Fibroblast of mammary gland (primary cell): ENCODE measurements around the gene POU2AF1.

Source experiments
- DNase-seq: peaks from one replicate; pipeline ENCODE4 v3.0.0-alpha.2; 2010; ENCODE audit warnings: low read depth
- H3K4me3 ChIP-seq: 2 replicates; pipeline ENCODE4 v1.5.1; 2011; ENCODE audit warnings: low read depth, mild to moderate bottlenecking, low read length, moderate library complexity; ENCODE audit not compliant: control insufficient read depth
- CTCF ChIP-seq: conservative IDR thresholded peaks from 2 replicates; pipeline ENCODE4 v1.5.1; 2011; ENCODE audit warnings: low read depth, low read length, inconsistent platforms; ENCODE audit not compliant: control insufficient read depth, insufficient read depth

POU2AF1 gene

GRCh38 chr11:111308140-111308539, 70.9 kb downstream of the POU2AF1 start:
- no peak for DNase-seq
- no peak for TF ChIP-seq CTCF
- H3K4me3 ChIP-seq, result no peak overlapping the region

GRCh38 chr11:111307472-111308108, 71.5 kb downstream of the POU2AF1 start:
- no peak for DNase-seq
- no peak for TF ChIP-seq CTCF
- no peak overlapping the region for H3K4me3 ChIP-seq

- DNase-seq, result no peak
- no peak overlapping the region for H3K4me3 ChIP-seq
- TF ChIP-seq CTCF, result no peak
Measured at GRCh38 chr11:111306321-111306720, 72.8 kb downstream of the POU2AF1 start.

- TF ChIP-seq CTCF, result no peak
- no peak for DNase-seq
- no peak overlapping the region for H3K4me3 ChIP-seq
Measured at GRCh38 chr11:111305876-111306275, 73.2 kb downstream of the POU2AF1 start.

- H3K4me3 ChIP-seq, result no peak overlapping the region
- no peak for DNase-seq
Measured at GRCh38 chr11:111305162-111305802, 73.8 kb downstream of the POU2AF1 start.

GRCh38 chr11:111303461-111303860, 75.6 kb downstream of the POU2AF1 start:
- DNase-seq, result no peak
- no peak for TF ChIP-seq CTCF
- H3K4me3 ChIP-seq, result no peak overlapping the region

More at GRCh38 chr11:111305162-111305802, 73.8 kb downstream of the POU2AF1 start:
- TF ChIP-seq CTCF, result no peak
